Measurements from ENCODE around the gene PSEN2. TPM values are rescaled to one million over a fixed set of nuclear protein-coding genes. Genes with fewer than 3 reads are reported as not detected.
A peak's percentile ranks its signal among the peaks of the same experiment; 100 is the strongest.

Gene PSEN2
- polyA plus RNA-seq, 10 donors, result 61.1 to 126 (median 101) TPM

GRCh38 chr1:226863446-226863845, 7.0 kb upstream of the PSEN2 start:
- DNase-seq, result peak in 1 of 3 donors; percentile 29

GRCh38 chr1:226864311-226864710, 6.1 kb upstream of the PSEN2 start:
- DNase-seq, result no peak

GRCh38 chr1:226865590-226865989, 4.8 kb upstream of the PSEN2 start:
- DNase-seq, result no peak

GRCh38 chr1:226867461-226868054, 2.9 kb upstream of the PSEN2 start:
- no peak for DNase-seq

GRCh38 chr1:226868726-226869125, 1.7 kb upstream of the PSEN2 start:
- no peak for DNase-seq

- DNase-seq, result no peak
These were observed 403 bp upstream of the PSEN2 start for GRCh38 chr1:226870026-226870400.

- no peak for DNase-seq
These were observed 1.4 kb downstream of the PSEN2 start for GRCh38 chr1:226871636-226872327.

GRCh38 chr1:226872437-226872836, 2.0 kb downstream of the PSEN2 start:
- peak; percentile 51 to 67 (median 59) for DNase-seq

GRCh38 chr1:226873771-226874578, 3.6 kb downstream of the PSEN2 start:
- DNase-seq, result peak in 1 of 3 donors; percentile 27

GRCh38 chr1:226874579-226875425, 4.4 kb downstream of the PSEN2 start:
- DNase-seq, result no peak

- no peak for DNase-seq
These were observed 5.4 kb downstream of the PSEN2 start for GRCh38 chr1:226875641-226876295.

- no peak for DNase-seq
These were observed 7.3 kb downstream of the PSEN2 start for GRCh38 chr1:226877669-226878068.

- no peak for DNase-seq
These were observed 10.2 kb downstream of the PSEN2 start for GRCh38 chr1:226880372-226881287.

GRCh38 chr1:226881515-226882185, 11.2 kb downstream of the PSEN2 start:
- no peak for DNase-seq

- DNase-seq, result no peak
These were observed 11.8 kb downstream of the PSEN2 start for GRCh38 chr1:226882187-226882586.

GRCh38 chr1:226882631-226883409, 12.4 kb downstream of the PSEN2 start:
- DNase-seq, result peak in 1 of 3 donors; percentile 24

GRCh38 chr1:226883630-226884029, 13.2 kb downstream of the PSEN2 start:
- no peak for DNase-seq

GRCh38 chr1:226884116-226884625, 13.8 kb downstream of the PSEN2 start:
- DNase-seq, result no peak
